HG02884 (cell line): ENCODE results near the gene MIGA1.

ENCODE experiments used
- ATAC-seq: cut with Tn5 transposase; IDR thresholded peaks from one replicate; pipeline ENCODE4 v1.9.1; 2021; ENCODE audit warnings: mild to moderate bottlenecking, moderate library complexity; ENCODE audit not compliant: unreplicated experiment

MIGA1 gene

DNA sequence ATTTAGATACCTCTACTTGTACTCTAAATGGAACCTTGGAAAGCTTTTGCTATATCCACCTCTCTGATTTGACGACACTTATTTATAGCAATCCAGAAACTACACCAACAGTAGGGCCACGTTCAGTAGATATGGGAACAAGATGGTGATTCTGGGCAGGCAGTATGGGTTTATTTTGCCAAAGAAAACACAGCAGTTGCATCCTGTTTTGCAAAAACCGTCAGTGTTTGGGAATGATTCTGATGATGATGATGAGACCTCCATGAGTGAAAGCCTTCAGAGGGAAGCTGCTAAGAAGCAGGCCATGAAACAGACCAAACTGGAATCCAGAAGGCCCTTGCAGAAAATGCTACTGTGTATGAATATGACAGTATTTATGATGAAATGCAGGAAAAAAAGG, 67.5 kb downstream of the MIGA1 start:
- ATAC-seq: no peak

DNA sequence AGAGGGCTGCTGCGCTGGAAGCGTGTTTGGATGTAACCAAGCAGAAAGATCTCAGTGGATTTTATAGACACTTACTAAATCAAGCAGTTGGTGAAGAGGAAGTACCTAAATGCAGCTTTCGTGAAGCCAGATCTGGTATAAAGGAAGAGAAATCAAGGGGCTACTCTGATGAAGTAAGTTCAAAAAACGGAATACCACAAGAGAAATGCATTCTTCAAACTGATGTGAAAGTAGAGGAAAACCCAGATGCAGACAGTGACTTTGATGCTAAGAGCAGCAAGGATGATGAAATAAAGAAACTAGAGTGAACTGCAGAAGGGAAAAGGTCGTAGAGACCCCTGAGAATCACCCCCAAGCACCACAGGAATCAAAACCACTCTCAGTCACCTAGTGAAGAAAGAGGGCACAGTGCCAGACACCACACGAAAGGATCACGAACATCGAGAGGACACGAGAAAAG, 68.2 kb downstream of the MIGA1 start:
- ATAC-seq: peak; percentile 63

DNA sequence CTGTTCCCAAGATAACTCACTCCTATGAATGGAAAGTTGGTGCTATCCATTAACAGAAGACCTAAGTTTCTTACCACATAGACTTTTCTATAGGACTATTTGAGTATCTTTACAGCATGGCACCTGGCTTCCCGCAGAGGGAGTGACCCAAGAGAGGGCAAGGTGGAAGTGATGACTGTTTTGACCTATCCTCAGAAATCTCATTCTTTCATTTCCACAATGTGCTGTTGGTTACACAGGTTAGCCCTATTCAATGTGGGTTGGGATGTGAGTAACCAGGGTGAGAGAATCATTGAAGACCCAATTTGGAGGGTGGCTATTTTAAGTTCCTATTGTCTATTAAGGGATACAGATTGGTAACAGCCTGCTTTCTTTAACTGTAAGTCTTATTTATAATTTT, 70.6 kb downstream of the MIGA1 start:
- ATAC-seq: no peak

DNA sequence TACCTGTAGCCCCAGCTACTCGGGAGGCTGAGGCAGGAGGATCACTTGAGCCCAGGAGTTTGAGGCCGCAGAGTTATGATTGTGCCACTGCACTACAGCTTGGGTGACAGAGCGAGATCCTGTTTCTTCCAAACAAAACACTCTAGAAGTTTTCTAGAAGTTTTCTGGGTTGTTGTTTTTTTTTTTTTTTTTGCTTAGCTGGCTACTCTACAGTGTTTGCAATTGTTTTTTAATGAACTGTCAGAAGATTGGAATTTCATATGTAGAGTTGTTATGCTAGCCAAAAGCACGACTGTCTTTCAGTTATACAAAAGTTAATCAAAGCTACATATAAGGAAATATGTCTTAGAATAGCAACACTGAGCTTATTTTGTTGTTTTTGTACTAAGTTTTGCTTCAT, 78.1 kb downstream of the MIGA1 start:
- ATAC-seq: no peak

DNA sequence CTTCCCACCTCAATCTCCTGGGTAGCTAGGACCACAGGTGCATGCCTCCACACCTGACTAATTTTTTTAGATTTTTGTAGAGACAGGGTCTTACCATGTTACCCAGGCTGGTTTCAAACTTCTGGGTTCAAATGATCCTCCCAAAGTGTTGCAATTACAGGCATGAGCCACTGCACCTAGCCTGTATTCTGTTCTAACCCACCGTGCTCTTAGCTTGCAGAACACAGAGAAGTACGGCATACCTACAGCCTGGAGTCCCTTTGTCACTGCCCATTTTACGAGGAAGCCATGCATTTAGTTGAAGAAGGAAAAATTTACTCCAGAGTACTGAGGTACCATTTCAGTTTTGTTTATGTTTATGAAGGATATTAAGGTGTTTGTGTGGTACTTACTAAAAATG, 79.3 kb downstream of the MIGA1 start:
- ATAC-seq: no peak

DNA sequence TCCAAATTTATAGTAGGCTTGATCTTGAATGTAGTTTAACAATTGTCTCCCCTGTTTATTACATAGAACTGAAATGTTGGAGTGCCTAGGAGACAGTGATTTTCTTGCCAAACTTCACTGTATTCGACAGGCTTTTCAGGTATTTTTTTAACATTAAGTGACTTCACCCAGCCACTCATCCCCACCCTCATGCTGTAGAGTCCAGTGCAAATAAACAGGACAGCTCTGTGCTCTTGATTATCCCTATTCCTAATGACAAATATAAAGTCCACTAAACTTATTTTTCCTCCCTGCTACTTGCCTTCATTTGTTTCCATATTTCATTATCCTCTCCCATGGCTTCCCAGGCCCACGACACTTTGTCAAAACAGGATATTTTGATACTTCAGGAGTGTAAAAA, 79.8 kb downstream of the MIGA1 start:
- no peak for ATAC-seq

DNA sequence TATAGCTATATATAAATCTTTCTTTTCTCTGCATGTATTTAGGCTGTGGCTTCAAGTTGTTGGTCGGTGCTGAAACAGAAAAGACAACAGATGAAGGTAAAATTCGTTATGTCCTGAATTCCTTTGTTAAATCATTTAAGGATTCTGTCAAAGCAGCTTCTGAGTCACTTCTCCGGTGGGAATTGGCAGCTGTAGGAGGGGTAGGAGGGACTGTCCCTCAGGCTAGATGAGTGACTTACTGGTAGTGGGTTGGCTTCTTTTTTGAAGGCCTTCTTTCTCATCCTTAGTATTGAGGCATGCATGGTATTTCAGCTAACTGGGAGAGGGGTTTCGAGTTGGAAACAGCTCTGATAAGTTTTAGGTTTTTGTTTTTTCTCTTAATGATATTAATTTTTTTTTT, 86.8 kb downstream of the MIGA1 start:
- ATAC-seq: no peak

DNA sequence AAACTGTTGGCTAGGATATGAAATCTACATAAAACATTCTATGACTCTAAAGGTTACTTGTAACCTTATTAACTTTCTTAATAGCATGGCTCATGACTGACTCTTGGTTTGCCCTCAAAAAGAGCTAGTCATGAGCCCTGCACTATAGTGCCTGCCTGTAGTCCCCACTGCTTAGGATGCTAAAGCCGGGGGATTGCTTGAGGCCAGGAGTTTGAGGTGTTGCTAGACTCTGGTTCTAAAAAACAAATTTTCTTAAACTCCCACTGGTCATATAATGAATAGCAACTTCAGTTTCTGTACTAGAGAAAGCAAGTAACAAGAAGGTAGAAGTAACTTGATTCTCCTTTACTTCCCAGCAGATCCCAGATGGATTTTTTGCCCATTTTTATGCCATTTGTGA, 93.2 kb downstream of the MIGA1 start:
- no peak for ATAC-seq

DNA sequence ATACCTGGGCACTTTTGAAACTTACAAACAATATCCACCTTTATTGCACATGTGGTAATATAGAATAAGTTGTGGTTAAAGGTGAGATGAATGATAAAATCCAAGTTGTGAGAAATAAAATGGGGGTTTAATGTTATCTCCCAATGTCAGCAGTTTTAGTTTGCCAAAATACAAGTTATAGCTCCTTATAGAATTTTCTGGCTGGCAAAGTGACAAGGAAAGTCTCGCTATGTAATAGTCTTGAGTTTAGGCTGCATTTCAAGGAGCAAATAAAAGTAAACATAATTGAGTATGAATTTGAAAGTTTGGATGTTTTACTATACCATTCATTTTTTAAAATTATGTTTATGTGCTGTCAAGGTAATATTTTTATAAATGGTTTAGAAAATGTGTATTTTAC, 94.0 kb downstream of the MIGA1 start:
- no peak for ATAC-seq

DNA sequence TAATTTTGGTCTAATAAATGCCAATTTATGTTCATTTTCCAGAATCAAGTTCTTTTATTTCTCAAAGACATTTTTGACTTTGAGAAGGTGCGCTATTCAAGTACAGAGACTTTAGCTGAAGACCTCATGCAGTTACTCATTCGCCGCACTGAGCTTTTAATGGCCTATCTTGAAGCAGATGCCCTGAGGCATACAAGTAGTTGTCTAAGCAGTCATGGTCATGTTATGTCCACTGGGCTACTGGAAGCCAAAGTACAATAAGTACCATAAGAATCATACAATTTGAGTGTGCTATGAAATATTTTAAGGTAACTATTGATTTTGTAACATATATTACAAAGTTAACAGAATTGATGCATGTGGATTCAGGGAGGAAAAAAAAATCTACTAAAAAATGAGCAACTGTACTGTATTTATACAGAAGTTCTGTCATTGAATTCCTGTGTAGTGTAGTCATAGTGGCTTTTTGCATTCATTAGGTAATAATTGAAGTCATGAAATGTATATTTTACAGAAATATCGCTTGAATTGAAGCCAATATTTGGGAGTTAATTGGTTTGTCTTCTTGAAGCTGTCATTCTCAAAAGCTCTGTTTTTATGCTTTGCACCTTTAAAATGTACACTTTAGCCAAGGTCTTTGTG, 95.5 kb downstream of the MIGA1 start:
- no peak for ATAC-seq

DNA sequence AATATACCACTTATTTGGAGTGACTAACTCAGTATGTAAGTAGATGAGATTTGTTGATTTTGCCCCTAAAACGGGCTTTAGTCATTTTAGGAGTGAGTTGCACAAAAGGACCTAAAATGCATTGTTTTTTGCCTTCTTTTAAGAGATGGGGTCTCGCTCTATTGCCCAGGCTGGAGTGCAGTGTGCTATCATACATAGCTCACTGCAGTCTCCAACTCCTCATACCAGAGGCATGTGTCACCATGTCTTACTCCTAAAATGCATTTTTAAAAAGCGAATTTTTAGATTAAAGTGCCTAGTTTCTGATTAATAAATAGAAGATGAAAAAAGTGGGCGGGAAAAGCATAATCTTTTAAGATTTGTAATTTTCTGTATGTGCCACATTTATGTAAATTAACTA, 97.4 kb downstream of the MIGA1 start:
- ATAC-seq: no peak

DNA sequence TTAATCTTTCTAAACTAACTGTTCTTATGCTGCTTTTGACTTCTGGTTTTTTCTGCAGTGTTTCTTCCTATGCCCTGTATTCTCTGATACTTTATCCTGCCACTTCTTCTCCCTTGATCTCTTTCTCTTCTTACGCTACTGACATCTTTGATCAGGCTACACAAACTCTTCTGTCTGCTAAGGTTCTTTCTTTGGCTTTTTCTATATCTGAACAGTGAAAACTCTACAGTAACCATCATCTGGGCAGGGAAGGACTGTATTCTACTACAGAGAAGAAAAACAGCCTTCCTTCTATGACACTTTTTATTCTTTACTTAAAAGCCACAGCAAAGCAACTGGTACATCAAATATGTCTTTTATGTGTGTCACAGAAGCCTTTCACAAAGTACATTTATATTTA, 101.6 kb downstream of the MIGA1 start:
- no peak for ATAC-seq

DNA sequence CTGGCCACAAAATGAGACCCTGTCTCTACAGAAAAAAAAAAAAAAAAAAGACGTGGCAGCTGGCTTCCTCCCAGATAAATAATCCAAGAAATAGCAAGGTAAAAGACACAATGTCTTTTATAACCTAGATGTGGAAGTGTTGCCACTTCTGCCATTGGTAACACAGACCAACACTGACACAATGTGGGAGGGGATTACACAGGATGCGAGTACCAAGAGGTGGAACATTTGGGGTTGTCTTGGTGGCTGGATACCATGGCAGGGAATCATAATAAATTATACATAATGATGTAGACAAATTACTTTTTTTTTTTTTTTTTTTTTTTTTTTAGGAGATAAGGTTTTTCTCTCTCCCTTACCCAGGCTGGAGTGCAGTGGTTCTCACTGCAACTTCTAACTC, 103.0 kb downstream of the MIGA1 start:
- no peak for ATAC-seq

DNA sequence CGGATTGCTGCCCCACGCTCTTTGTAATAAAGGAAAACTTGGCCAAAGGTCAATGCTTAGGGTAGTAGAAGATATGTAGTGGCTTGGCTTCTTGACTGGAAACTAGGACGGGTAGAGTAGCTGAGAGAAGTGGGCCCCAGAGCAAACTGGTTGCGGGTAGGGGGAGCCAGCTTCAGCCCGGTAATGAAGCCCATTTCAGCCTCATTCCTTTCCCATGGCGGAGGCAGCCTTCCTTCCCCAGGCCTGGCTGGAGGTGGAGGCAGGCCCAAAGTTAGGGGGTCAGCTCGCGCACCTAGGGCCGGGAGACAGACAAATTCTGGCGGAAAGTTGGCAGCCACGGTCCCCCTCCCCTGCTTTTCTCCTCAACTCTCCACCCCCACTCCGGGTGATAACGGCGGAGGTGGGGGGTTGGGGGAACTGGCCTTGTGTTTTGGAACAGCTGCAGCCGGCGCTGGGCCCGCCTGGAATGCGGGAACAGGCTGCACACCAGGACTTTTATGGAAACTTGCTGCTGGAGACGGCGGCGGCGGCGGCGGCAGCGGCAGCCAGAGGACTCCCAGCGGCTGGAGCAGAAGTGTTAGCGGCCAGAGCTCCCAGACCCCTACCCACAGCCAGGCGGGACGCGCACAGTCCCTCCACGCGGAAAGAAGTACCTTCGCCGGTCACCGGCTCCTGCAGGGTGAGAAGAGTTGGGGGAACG, 108.8 kb downstream of the MIGA1 start, which contains the start of gene NEXN:
Gene NEXN (plus strand): TSS at position 544 of the 700 bp plus-strand sequence. CDS start 27,483 bp downstream, outside the sequence.
- no peak for ATAC-seq

DNA sequence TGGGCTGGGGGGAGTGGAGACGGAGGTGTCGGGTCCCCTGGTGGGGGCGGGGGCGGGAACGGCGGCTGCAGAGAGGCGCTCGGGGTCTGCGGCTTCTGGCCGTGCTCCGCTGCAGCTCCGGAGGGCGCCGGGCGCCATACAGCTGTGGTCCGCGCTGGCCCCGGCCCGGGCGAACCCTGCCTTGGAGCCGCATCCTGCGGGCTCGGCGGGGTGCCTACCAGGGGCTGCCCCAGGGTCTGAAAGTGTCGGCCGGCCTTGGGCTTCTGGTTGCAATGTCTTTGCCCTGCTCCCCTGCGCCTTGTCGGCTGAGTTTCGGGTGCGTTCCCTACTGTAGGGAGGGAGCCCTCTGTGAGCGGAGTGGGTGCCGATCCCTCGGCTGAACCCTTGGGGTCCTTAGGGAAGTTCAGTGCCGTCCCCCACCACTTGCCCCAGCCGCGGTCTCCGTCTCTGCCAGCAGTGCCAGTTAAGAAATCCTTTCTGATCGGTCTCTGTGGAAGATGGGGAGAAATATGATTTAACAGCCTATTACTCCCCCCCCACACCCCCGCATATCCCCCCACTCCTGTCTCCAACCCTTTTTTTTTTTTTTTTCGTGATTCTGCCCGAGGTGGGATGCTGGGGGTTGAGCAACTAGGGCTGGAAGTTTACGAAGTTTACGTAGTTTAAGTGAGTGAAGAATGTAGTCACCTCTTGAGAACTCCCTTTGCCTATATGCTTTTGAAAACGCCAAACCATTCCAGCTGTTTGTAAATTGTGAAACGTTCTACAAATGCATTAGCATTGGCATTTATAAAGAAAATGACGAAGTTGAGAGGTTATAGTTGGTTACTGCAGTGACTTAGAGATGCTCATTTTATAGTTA, 109.6 kb downstream of the MIGA1 start:
- ATAC-seq: no peak

DNA sequence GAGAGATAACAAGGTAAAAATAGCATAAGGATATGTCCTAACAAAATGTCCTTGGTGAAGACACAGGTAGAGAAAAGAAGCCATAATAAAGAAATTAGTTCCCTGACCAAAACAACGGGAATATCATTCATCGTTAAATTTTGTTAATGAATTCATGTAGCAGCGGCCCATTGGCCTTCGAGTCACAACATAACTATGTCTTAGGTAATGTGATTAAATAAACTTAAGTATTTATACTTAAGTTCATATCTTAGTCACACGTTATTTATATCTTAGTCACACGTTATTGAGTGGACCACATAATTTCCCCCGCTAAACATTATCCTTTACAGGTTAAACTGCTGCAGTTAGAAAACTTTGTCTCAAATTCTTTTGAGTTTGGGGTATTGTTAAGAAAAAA, 110.2 kb downstream of the MIGA1 start:
- no peak for ATAC-seq

DNA sequence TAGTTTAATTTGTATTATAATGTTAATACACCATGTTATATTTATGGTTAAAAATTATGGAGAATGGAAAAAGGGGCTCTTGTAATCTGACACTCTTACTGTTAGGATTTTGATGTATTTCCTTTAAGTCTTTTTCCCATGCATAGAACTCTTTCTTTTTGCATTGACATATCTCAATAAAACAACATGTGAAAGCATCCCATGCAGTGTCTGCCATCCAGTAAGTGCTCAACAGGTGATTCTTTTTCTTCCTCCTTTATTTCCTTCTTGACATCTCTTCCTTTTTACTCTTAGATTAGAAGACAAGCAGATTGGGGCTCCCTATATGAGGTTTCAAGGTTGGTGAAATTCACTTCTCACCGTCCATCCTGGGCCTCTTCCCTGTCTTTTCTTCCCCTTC, 111.8 kb downstream of the MIGA1 start:
- no peak for ATAC-seq

DNA sequence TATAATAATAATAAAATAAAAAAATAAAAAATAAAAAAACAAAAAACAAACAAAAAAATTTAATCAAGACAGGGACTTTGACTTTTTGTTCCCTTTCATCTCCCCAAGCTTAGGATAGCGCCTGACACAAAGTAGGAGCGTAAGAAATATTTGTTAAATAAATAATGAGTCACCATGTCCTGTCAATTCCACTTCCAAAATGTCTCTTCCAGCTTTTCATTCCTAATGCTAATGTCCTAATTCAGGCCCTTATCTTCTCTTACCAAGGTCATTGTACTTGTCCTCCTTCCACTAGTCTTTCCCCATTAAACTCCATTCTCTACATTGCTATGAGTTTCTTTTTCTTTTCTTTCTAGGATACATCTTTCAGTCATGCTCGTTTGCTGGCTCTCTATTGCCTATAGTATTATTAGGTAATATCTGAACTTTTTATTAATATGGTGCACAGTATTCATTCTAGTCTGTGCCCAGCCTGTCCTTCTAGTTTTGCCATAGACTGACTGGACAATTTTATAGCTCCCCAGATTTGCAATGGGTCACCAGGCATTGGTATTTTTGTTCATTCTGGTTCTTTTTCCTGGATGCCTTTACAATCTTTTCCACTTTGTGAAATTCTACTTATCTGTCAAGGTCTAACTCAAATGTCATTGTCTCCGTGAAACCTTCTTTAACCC, 120.3 kb downstream of the MIGA1 start:
- no peak for ATAC-seq

DNA sequence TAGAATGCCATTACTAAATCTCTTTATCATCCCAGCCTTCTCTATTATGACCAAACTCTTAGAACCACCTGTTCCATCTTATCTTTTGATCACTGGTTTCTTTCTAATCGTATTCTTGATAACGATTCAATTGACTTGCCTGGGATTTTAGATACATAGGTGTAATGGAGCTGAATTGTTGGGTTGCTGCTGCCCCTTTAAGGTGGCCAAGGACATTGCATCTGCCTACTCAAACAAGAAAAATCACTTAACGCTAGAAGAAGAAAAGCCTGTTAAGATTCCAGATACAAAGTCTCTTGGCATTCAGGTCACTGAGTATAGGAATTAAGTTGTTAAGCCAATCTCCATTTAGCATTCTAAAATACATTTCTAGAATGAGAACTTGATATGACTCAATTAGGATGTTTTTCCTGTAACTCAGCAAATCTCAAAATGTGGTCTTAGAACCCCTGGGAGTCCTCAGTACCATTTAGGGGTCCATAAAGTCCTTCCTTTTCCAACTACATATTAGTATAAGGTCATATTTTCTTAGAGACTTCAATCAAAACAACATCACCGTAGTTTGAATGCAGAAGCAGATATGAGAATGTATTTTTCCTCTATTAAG, 121.3 kb downstream of the MIGA1 start:
- peak; percentile 66 for ATAC-seq

DNA sequence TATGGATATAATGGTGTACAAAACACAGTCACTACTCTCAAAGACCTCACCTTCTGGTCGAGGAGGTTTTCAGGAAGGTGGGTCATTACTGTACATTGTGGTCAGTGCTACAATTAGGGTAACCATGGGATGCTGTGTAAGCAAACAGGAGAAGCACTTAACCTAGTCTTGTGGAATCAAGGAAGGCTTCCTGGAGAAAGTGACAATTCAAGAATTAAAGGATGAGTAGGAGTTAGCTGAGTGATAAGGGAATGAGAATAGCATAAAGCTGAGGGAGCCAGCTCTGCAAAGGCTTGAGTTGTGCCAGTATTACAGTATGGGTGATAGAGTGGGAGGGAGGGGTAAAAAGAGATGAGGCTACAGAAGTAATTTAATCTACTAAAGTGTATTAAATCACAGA, 126.2 kb downstream of the MIGA1 start:
- no peak for ATAC-seq

DNA sequence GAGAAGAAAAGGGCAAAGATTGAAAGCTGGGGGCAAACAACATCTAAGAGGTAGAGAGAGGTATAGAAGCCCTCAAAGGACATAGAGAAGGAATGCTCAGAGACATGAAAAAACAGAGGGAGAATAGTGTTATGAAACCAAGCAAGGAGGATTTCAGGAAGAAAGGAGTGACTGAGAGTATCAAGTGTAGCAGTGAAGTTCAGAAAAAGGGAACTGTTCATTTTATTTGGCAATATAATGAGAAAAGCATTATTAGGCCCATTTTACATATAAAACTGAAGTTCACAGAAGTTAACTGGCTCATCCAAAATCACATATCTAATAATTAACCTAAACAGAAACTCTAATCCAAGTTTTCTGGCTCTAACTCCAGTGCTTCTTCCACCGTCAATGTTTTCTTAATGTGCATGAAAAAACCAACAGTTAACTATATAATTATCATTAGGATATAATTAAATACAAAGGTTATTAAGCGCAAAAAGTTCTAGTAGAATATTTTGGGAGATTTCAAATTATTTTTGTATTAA, 126.6 kb downstream of the MIGA1 start:
- no peak for ATAC-seq
